ENCODE results near the gene CDK14.

The CDK14 gene

GRCh38 chr7:91085175-91085574, 489.1 kb downstream of the CDK14 start:
- Histone ChIP-seq H3K9me2 (replicated peaks; ENCODE audit: low read depth, low read length) (no peaks in the 10 kb centered on the region), H3K4me1 (ENCODE audit: insufficient read depth, low read length, poor library complexity, severe bottlenecking) (no peaks in the 10 kb centered on the region), H3K79me2 (ENCODE audit: insufficient read depth, low read length) (no peaks in the 10 kb centered on the region), H3K9ac (ENCODE audit: low read depth, low read length, poor library complexity, severe bottlenecking) (no peak overlapping the region), H2AFZ (ENCODE audit: low read length) (peak overlapping the region; percentile 63; the same call in 1 of the 2 replicates), H3K36me3 (ENCODE audit: insufficient read depth, low read length) (no peaks in the 10 kb centered on the region), H3K4me3 (ENCODE audit: low read length, poor library complexity, severe bottlenecking) (no peak overlapping the region), H3K9me3 (ENCODE audit: insufficient read depth, low read depth, low read length) (no peaks in the 10 kb centered on the region), H3K27me3 (ENCODE audit: insufficient read depth, low read length, poor library complexity, severe bottlenecking) (no peaks in the 10 kb centered on the region), H4K20me1 (ENCODE audit: insufficient read depth, low read length, poor library complexity, severe bottlenecking) (no peaks in the 10 kb centered on the region), H3K4me2 (ENCODE audit: low read depth, low read length, poor library complexity, severe bottlenecking) (no peak overlapping the region), H3F3A (ENCODE audit: low read depth) (no peaks in the 10 kb centered on the region)
- no peak for TF ChIP-seq EZH2phosphoT487 (IDR thresholded peaks at IDR 0.05; ENCODE audit: borderline replicate concordance)
- TF ChIP-seq, protein P1, sequence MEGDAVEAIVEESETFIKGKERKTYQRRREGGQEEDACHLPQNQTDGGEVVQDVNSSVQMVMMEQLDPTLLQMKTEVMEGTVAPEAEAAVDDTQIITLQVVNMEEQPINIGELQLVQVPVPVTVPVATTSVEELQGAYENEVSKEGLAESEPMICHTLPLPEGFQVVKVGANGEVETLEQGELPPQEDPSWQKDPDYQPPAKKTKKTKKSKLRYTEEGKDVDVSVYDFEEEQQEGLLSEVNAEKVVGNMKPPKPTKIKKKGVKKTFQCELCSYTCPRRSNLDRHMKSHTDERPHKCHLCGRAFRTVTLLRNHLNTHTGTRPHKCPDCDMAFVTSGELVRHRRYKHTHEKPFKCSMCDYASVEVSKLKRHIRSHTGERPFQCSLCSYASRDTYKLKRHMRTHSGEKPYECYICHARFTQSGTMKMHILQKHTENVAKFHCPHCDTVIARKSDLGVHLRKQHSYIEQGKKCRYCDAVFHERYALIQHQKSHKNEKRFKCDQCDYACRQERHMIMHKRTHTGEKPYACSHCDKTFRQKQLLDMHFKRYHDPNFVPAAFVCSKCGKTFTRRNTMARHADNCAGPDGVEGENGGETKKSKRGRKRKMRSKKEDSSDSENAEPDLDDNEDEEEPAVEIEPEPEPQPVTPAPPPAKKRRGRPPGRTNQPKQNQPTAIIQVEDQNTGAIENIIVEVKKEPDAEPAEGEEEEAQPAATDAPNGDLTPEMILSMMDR (conservative IDR thresholded peaks at IDR 0.05; ENCODE audit: low read length) = no peak

GRCh38 chr7:91086200-91086599, 490.1 kb downstream of the CDK14 start:
- Histone ChIP-seq H3K4me3 (ENCODE audit: low read length, poor library complexity, severe bottlenecking) (no peak overlapping the region), H3K27me3 (ENCODE audit: insufficient read depth, low read length, poor library complexity, severe bottlenecking) (no peaks in the 10 kb centered on the region), H3K9ac (ENCODE audit: low read depth, low read length, poor library complexity, severe bottlenecking) (no peak overlapping the region), H2AFZ (ENCODE audit: low read length) (no peak overlapping the region), H3K9me2 (replicated peaks; ENCODE audit: low read depth, low read length) (no peaks in the 10 kb centered on the region), H3F3A (ENCODE audit: low read depth) (no peaks in the 10 kb centered on the region), H3K79me2 (ENCODE audit: insufficient read depth, low read length) (no peaks in the 10 kb centered on the region), H3K4me1 (ENCODE audit: insufficient read depth, low read length, poor library complexity, severe bottlenecking) (no peaks in the 10 kb centered on the region), H3K36me3 (ENCODE audit: insufficient read depth, low read length) (no peaks in the 10 kb centered on the region), H3K4me2 (ENCODE audit: low read depth, low read length, poor library complexity, severe bottlenecking) (no peak overlapping the region), H3K9me3 (ENCODE audit: insufficient read depth, low read depth, low read length) (no peaks in the 10 kb centered on the region), H4K20me1 (ENCODE audit: insufficient read depth, low read length, poor library complexity, severe bottlenecking) (no peaks in the 10 kb centered on the region)
- TF ChIP-seq, protein P1 (conservative IDR thresholded peaks at IDR 0.05; ENCODE audit: low read length) = no peak
- no peak for TF ChIP-seq EZH2phosphoT487 (IDR thresholded peaks at IDR 0.05; ENCODE audit: borderline replicate concordance)

- Histone ChIP-seq H3K4me1 (ENCODE audit: insufficient read depth, low read length, poor library complexity, severe bottlenecking) (no peaks in the 10 kb centered on the region), H3K4me2 (ENCODE audit: low read depth, low read length, poor library complexity, severe bottlenecking) (no peak overlapping the region), H3K9ac (ENCODE audit: low read depth, low read length, poor library complexity, severe bottlenecking) (no peak overlapping the region), H3F3A (ENCODE audit: low read depth) (no peaks in the 10 kb centered on the region), H3K9me3 (ENCODE audit: insufficient read depth, low read depth, low read length) (no peaks in the 10 kb centered on the region), H3K9me2 (replicated peaks; ENCODE audit: low read depth, low read length) (no peaks in the 10 kb centered on the region), H3K4me3 (ENCODE audit: low read length, poor library complexity, severe bottlenecking) (no peak overlapping the region), H4K20me1 (ENCODE audit: insufficient read depth, low read length, poor library complexity, severe bottlenecking) (no peaks in the 10 kb centered on the region), H3K79me2 (ENCODE audit: insufficient read depth, low read length) (no peaks in the 10 kb centered on the region), H3K36me3 (ENCODE audit: insufficient read depth, low read length) (no peaks in the 10 kb centered on the region), H3K27me3 (ENCODE audit: insufficient read depth, low read length, poor library complexity, severe bottlenecking) (no peaks in the 10 kb centered on the region), H2AFZ (ENCODE audit: low read length) (no peak overlapping the region)
- TF ChIP-seq, protein P1 (conservative IDR thresholded peaks at IDR 0.05; ENCODE audit: low read length) = no peak
- no peak for TF ChIP-seq EZH2phosphoT487 (IDR thresholded peaks at IDR 0.05; ENCODE audit: borderline replicate concordance)
Measured at GRCh38 chr7:91088156-91088555, 492.0 kb downstream of the CDK14 start.

All from Loucy (cell line).